ENCODE data around the gene NELL2.
"Not testable (repeated sequence)": the region's sequence is repeated elsewhere in the genome, so short reads cannot be mapped to it uniquely, and the experiment has no call there.

The NELL2 gene

DNA sequence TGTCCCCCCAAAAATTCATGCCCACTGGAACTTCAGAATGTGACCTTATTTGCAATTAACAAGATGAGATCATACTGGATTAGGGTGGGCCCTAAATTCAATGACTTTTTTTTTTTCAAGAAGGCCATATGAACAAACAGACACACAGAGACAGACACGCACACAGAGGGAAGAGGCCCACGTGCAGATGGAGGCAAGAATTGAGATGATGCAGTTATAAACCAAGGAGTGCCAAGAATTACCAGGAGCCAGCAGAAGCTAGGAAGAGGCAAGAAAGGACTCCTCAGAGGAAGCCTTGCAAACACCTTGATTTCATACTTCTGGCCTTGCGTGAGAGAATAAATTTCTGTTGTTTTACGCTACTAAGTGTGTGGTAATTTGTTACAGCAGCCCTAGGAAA is 33.4 kb downstream of the NELL2 start:
- ChIA-PET CTCF (no interaction called here), POLR2A (no interaction called here)
- no peak for TF ChIP-seq BHLHE40 (IDR thresholded peaks at IDR 0.05; ENCODE audit: borderline replicate concordance)
- no peak for TF ChIP-seq TARDBP (IDR thresholded peaks at IDR 0.05)
- TF ChIP-seq FOXM1 (IDR thresholded peaks at IDR 0.05; ENCODE audit: borderline replicate concordance): no peak
- TF ChIP-seq SUZ12 (IDR thresholded peaks at IDR 0.05): no peak
- TF ChIP-seq L3MBTL2 (conservative IDR thresholded peaks at IDR 0.05): no peak
- TF ChIP-seq, protein P1, sequence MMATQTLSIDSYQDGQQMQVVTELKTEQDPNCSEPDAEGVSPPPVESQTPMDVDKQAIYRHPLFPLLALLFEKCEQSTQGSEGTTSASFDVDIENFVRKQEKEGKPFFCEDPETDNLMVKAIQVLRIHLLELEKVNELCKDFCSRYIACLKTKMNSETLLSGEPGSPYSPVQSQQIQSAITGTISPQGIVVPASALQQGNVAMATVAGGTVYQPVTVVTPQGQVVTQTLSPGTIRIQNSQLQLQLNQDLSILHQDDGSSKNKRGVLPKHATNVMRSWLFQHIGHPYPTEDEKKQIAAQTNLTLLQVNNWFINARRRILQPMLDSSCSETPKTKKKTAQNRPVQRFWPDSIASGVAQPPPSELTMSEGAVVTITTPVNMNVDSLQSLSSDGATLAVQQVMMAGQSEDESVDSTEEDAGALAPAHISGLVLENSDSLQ (IDR thresholded peaks at IDR 0.05): no peak
- no peak for TF ChIP-seq LEF1 (IDR thresholded peaks at IDR 0.05; ENCODE audit: borderline replicate concordance)
- DNase-seq (ENCODE audit: extremely low spot score): no peak

DNA sequence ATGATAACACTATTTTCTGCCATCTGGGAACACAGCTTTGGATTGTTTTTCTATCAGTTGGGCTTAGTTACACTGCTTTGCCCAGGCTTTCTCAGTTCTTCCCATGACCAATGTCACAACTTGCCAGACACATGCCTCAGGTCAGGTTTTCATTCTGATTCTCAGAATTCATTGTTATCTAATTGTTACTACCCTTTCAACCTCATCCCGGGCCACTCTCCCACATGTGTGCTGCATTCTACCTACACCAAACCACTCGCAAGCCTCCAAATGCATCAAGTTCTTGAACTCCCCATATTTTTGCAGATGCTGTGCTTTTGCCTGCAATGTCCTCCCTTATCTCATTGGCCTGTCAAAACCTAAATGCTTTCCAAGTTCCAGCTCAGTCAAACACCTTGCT is 36.3 kb downstream of the NELL2 start:
- TF ChIP-seq HDGF (IDR thresholded peaks at IDR 0.05; ENCODE audit: borderline replicate concordance): no peak
- no peak for TF ChIP-seq NFRKB (IDR thresholded peaks at IDR 0.05)
- TF ChIP-seq, protein P1 (IDR thresholded peaks at IDR 0.05): no peak
- TF ChIP-seq FOXK2 (IDR thresholded peaks at IDR 0.05): no peak
- TF ChIP-seq TARDBP (IDR thresholded peaks at IDR 0.05): no peak
- no peak for TF ChIP-seq BHLHE40 (IDR thresholded peaks at IDR 0.05; ENCODE audit: borderline replicate concordance)
- no peak for DNase-seq (ENCODE audit: extremely low spot score)
- POLR2A ChIA-PET: no interaction called here
- CTCF ChIA-PET: no interaction called here

DNA sequence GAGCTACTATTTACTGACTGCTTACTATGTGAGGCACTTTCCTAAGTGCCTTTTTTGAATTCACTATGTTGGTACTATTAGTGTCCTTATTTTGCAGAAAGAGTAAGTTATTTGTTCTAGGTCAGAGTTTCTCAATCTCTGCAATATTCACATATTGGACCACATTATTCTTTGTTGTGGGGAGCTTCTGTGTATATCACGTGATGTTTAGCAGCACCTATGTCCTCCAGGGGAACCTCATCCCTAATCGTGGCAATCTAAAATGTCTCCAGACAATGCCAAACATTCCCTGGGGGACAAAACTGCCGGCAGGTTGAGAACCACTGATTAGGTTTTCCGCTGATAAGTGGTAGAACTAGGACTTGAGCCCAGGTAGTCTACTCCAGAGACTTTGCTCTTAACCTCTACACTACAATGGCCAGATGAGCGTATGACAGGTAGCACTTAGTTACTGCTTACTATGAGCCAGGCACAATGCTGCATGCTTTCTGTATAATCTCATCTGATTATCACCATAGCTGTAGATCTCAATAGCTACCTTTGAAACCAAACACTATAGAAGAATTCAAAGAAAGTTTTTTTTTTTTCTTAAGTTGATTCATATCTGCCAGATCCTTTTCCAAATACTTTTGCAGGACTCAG is 38.9 kb downstream of the NELL2 start:
- TF ChIP-seq FOXA1 (IDR thresholded peaks at IDR 0.05) (no peak), ELF4 (IDR thresholded peaks at IDR 0.05) (no peak), LEF1 (IDR thresholded peaks at IDR 0.05; ENCODE audit: borderline replicate concordance) (no peak), SUZ12 (IDR thresholded peaks at IDR 0.05) (no peak), FOXM1 (IDR thresholded peaks at IDR 0.05; ENCODE audit: borderline replicate concordance) (no peak), SP1 (IDR thresholded peaks at IDR 0.05) (no peak)
- TF ChIP-seq, protein P1 (IDR thresholded peaks at IDR 0.05): no peak
- DNase-seq (ENCODE audit: extremely low spot score): no peak
- POLR2A ChIA-PET: no interaction called here
- CTCF ChIA-PET: interaction anchor here (0.6 kb wide), 1 partner anchor 1091 kb away, joined by 3 read pairs; no protein-coding TSS in a partner anchor

DNA sequence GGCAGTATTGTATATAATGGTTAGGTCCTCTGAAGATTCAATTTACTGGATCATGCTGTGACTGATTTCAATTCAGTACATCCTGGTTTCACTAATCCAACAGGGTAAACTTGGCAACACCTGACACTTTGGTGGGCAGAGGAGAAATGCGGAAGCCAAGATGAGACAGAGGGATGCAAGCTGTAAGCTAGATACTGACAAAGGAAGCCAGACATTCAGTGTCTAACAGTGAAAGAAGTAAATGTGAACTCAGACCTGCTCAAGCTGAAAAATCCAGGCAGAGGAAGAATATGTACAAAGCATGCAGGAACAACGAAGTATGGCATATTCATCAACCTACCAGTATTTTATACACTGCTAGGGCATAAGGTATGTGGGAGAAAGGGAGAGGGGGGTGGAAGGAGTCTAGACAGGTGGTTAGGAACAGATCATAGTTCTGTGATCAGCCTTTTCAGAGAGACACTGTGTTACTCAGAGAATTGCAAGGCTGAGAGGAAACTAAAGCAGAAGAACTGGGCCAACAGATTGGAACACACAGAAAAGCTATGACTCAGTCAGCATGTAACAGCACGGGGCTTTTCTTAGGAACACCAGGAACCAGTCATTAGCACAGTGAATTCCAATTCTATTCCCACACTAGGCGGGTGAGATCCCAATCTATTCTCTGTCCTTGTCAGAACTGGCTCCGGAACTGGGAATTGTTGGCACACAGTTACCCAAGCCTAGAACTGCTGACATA is 40.3 kb downstream of the NELL2 start:
- TF ChIP-seq SP1 (IDR thresholded peaks at IDR 0.05) (no peak), CTBP1 (IDR thresholded peaks at IDR 0.05; ENCODE audit: borderline replicate concordance) (no peak), NFRKB (IDR thresholded peaks at IDR 0.05) (no peak), ELF4 (IDR thresholded peaks at IDR 0.05) (no peak), SUZ12 (IDR thresholded peaks at IDR 0.05) (no peak), FOXM1 (IDR thresholded peaks at IDR 0.05; ENCODE audit: borderline replicate concordance) (no peak), TARDBP (IDR thresholded peaks at IDR 0.05) (no peak)
- TF ChIP-seq, protein P1 (IDR thresholded peaks at IDR 0.05): no peak
- CTCF ChIA-PET: no interaction called here
- no peak for DNase-seq (ENCODE audit: extremely low spot score)
- POLR2A ChIA-PET: no interaction called here

DNA sequence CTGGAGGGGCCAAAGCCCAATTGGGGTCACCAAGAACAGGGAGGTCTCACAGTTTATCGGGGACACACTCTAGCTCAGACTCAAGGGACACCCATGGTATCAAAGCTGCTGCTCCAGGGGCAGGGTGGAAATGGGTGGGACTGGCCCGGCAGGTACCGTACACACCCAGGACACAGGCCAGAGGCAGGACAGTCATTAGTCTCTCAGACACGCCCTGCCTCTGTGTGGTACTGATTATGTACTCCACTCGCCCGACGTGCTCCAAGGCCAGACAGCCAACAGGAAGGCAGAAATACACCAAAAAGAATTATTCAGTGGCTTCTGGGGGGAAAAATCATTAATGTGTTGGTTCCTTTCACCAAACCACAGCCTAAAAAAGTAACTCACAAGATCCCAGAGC is 41.1 kb downstream of the NELL2 start:
- DNase-seq (ENCODE audit: extremely low spot score); CTCF ChIA-PET; POLR2A ChIA-PET: not testable (repeated sequence)

DNA sequence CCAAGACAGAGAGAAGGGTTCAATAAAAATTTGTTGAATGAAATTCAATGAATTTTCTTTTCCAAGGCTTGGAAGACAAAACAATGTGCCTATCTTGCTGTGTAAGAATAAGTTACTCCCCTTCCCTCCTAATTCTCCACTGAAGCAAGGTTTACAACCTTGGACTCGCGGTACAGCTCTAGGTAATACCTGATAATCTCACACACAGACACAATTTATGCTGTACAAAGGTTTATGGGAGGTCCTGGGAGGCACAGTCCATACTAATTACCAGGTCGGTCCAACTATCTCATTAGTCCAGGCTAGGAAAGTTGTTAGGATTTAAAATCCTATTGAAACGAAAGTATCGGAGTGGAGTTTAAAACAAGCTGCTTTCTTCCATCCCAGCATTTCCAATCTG is 42.6 kb downstream of the NELL2 start:
- ChIA-PET CTCF (no interaction called here), POLR2A (no interaction called here)
- no peak for DNase-seq (ENCODE audit: extremely low spot score)
- TF ChIP-seq, protein P1 (IDR thresholded peaks at IDR 0.05): no peak
- no peak for TF ChIP-seq L3MBTL2 (conservative IDR thresholded peaks at IDR 0.05)

All from HEK293T (cell line).